Ureter (tissue), 1 donor: ENCODE measurements around the gene ZBTB7C. TPM values are rescaled to one million over a fixed set of nuclear protein-coding genes. Genes with fewer than 3 reads are reported as not detected.
A peak's percentile ranks its signal among the peaks of the same experiment; 100 is the strongest.

Experiments used
- DNase-seq: peaks from one replicate; pipeline ENCODE4 v3.0.0-alpha.2; 2020; ENCODE audit warnings: low spot score
- total RNA-seq: library from RNA; stranded (reverse); gene quantifications from one replicate; pipeline ENCODE4 v1.2.4, GENCODE V29; 2023
- donor health status: DM: yes; HTN: yes; CAD: no.

Gene ZBTB7C
- total RNA-seq, 1 donor from 2014 or later = 72.1 TPM

DNA sequence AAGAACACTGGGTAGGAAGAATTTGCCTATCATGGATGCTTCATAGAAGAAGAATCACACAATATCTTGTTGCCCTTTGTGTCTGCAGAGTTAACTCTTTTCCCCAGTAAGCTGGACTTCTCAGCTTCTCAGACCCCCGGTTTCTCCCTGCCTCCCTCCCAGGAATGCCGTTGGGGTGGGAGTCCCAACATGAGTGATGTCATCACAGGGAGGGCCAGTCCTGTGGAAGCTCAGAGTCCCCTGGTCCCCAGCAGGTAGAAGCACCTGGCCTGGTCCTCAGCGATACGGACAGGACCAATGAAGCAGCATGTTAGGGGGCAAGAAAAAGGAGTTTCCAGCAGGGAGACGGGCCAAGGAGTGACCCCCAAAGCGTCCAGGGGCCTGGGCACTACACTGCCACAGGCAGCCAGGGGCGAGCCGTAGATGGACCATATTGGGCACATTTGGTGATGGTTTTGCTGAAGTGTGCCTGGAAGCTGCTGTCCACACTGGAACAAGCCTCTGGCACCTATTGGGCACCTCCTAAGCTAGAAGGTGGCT, 242.8 kb downstream of the ZBTB7C start:
- no peak for DNase-seq

DNA sequence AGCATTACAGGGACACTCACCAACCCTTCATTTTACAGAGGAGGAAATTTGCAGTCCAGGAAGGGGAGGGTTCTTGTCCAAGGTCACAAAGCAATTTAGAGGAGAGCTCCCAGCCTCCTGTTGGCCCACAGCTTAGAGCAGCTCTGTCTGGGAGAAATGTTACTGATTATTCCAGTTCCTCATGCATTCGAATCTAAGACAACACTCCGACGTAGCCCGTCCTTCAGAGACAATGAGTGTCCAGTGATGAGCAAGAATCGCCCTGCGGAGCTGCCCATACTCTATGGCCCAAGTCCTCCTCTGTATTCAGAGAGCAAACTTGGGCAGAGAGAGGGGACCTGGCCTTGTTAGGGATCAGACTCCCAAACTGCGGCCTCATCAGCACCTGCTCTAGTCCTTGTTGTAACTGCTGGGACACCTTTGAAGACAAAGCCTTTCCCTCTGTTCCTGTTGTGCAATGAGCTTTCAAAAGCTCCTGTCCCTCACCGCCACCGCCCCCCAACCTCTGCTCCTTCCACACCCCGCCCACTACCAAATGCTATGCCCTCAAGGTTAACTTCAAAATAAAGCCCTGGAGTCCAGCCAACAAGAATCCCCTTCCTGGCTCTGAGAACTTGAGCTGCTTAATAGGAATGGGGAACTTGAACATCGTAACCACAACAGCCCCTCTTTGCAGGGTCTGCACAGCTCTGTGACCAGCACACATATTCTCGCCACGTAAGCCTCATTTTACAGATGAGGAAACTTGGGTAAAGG, 243.9 kb downstream of the ZBTB7C start:
- DNase-seq = no peak

DNA sequence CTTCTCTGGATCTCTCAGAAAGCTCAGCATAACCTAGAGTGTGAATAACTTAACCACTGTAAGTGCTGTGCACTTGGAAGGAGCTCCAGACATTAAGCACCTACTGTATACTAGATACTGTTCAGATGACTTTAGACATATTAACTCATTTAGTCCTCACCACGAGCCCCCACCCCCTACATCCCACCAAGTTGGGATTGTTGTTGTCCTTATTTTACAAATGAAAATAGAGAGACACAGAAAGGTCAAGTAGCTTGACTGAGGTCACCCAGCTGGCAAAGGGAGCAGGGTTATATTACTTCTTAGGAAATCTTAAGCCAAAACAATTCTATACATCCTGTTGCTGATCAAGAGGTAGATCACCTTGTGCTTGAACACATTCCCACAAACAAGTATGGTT, 244.5 kb downstream of the ZBTB7C start:
- DNase-seq = no peak

DNA sequence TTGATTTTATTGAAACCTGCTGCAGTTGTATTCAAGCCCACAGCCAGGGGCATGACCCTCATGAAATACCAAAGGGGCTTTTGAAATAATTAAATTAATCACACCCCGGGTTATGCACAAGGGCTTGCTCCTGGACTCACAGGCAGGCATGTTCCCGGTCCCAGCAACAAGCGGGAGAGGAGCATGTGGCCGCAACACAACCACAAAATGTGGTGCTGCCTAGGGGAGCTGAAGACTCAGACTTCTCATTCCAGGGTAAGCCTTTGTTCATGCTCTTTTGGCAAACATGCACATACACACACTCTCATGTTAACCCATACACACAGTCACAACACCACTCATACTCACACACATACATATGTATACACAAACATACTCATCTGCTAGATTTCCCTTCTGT, 245.1 kb downstream of the ZBTB7C start:
- no peak for DNase-seq

DNA sequence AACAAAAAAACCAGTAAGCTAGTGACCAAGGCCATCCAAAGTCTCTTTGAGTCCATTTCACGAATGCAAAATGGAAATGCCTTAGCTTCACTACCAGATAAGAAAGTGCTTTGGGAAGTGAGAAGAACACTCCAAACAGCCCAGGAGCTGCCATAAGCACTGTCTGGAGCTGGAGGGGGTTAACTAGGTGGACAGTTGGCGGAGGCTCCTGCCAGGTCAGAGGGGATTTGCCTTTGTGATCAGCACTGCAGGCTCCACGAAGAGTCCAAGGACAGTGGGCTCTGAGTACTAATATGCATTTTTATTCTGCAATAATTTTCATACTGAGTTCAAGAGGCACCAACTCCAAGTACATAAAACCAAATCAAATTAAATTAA, 245.5 kb downstream of the ZBTB7C start:
- DNase-seq = no peak

DNA sequence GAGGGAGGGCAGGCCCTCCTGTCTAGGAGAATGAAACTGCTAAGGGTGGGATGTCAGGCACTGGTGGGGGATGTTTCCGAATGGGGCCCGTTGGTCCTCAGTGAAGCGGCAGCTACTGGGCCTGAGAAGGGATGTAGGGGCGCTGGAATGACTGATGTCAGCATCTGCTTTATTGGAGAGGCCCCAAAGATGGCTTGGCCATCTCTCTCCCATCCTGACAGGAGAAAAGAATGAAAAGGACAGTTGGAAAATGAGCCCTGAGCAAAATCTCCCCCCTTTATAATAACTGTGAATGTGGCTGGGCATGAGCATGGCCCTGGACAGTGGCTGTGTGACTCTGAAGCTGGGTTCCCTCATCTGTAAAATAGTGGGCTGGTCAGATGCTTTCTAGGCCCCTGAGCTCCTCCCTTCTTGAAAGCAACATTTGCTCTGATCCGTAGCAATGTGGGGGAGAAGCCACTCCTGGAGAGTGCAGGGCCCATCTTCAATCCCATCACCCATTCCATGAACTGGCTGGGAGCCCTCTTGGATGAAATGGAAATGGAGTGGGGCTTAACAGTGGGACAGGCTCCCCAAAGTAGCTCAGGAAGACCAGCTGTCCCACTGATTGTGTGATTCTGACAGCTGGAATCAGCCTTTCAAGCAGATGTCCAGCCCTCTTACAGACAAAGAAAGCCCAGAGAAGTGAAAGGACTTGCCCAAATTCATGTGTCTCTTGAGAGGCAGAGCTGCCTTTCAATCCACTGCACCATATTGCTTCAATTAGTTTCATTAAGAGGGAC, 246.0 kb downstream of the ZBTB7C start:
- no peak for DNase-seq

DNA sequence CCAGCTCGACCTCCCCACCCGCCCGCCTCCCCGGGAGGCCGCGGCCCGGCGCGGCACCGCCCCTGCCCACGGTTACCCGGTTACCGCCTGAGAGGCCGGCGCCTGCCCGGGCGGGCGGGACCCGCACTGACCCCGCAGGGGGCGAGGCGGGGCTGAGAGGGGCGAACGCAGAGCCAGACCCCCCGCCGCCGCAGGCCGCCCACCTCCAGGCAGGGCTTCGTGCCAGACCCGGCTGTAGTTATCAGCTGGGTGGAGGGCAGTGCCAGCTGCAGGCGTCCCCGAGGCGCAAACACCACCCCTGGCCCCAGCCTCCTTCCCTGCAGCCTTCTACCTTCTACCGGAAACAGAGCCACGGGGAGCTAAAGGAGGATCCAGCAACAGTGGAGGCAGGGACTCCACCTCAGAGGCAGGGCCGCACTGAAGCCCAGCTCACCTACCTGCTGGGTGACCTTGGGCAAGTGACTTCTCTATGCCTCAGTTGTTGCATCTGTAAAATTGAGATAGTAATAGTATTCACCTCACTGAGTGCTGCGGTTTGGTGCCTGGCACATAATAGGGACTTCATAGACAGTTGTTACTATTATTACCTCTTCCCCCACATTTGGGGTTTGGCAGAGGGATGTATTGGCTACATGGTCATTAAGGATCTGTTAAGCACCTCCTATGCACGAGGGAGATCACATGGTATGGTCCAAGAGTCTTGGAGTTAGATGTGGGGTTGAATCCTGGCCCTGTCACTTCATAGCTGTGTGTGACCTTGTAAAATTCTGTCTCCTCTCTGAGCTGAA, 247.1 kb downstream of the ZBTB7C start:
- peak; percentile 55 for DNase-seq

DNA sequence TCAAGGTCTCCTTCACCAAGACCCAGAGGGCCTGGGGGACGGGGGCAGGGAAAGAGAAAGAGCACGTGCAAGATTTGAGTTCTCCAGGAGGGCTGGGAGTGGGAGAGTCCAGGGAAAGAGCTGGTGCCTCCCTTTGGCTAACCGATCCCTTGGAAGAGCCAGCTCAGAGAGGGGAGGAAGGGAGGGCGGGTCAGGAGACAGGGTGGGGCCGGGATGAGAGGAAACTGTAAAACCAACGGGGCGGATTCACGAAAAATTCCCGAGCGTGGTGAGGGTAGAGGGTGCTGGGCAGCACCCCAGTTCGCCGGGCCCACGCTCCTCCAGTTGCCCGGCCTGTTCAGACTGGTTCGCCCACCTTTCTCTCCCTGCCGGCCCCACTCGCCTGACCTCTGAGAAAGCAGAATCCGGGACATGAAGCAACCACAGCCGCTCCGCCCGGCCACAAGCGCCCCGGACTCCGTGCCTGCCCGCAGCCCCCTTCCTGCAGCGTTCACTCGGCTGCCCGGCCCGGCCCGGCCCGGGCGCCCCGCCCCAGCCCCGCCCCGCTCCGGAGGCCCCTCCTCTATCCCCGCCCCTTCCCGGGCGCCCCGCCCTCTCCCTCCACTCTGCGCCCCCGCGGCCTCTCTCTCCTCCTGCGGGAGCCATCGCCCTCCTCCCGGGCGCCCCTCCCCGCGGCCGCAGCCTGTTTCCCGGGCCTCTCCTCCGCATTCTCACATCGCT, 247.8 kb downstream of the ZBTB7C start:
- DNase-seq = peak; percentile 92

DNA sequence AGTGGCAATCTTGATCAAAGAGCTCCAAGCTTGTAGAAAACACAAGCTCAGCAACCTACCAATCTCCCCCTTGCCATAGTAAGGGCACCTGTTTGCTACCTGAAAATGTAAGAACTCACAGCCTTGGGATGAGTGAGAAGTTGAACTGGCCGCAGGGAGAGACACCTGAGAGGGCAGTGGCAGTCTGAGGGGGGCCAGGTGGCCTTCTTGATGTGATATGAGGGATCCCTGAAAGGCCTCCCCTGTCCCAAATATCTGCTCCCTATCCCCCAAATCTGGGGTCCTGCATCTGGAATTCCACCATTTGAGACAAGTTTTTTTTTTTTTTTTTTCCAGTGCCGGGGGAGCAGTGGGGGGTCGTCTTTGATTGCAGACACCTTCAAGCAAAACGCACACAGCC, 248.6 kb downstream of the ZBTB7C start:
- DNase-seq = no peak

DNA sequence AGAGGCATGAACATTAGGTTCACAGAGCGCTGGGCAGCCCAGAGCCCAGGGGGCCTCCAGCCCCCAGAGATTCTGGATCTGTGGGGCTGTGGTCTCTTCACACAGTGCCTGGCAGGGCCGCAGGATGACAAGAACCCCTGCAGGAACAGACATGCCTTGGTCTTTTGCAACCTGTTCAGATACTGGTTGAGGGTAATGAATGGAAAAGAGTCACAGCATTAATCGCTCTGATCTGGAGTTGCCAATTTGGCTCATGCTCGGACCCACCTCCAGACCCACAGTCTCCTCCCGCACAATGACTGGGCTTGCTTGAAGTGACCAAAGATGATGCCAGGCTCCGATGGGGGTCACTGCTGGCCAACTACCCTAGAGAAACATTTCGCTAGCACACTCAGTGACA, 249.4 kb downstream of the ZBTB7C start:
- DNase-seq = no peak

DNA sequence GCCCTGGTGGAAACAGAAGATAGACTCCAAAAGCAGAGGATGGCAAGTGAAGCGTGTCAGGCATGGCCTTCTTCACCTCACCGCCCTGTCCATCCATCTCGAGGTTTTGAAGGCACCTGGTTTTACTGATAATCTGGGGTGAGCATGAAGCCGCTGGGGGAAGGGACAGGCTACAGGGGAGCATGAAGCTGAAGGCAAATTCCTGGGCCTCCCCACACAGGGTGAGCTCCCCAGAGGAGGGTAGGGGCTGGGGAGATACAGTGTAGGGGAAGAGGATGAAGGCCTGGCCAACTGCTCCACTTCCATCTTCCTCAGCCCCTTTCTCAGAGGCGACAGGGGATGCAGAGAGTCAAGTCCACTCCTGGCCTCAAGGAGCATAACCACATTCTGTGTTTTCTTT, 250.5 kb downstream of the ZBTB7C start:
- no peak for DNase-seq

DNA sequence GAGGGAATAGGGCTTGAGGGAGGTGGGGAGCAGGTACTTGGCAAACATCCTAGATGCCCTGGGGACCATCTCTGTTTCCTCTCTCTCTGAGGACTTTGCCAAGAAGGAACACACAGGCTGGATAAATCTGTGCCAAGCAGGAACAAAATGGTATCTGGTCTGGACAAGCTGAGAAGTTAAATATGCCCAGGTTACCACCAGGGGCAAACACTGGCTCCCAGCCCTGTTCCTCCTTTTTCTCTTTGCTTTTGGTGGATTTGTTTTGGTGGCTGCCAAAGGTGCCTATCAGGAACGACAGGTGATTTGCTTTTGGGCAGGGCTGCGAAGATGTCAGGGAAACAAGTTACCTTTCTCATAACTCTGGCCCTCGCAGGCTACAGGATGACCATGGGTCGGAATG, 251.2 kb downstream of the ZBTB7C start:
- no peak for DNase-seq

DNA sequence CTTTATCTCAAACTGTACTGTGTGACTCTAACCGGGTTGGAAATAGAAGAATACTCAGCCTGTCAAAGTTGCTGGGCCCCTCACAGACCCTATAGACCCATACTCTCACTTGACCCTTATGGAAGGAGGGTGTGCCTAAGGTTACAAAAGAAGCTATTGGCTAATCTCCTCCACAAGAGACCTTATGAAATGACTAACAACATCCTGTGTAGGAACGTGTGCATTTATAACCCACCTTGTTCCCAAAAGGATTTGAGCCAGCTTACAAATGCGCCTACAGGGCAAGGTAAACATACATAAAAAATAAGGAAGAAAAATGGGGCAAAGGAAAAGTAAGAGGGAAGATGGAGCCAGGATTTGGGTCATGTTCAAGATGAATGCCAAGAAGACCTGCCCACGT, 253.3 kb downstream of the ZBTB7C start:
- DNase-seq = no peak

DNA sequence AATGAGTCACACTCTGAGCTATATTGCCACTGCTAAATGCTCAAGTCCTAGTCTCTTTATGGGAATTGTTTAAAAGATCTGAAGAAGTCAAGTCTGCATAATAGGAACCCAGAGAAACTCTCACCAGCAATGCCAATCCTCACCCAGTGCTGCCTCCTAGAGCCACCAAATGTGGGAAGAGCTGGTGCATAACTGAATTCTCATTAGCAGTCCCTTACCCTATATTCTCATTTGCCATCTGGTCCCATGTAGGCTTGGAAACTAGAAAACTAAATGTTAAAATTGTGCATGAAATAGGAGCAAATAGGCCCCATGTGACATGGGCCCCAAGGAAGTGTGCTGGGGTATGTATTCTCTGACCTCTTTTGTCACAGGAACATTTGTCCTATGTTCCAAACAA, 254.4 kb downstream of the ZBTB7C start:
- DNase-seq = no peak

DNA sequence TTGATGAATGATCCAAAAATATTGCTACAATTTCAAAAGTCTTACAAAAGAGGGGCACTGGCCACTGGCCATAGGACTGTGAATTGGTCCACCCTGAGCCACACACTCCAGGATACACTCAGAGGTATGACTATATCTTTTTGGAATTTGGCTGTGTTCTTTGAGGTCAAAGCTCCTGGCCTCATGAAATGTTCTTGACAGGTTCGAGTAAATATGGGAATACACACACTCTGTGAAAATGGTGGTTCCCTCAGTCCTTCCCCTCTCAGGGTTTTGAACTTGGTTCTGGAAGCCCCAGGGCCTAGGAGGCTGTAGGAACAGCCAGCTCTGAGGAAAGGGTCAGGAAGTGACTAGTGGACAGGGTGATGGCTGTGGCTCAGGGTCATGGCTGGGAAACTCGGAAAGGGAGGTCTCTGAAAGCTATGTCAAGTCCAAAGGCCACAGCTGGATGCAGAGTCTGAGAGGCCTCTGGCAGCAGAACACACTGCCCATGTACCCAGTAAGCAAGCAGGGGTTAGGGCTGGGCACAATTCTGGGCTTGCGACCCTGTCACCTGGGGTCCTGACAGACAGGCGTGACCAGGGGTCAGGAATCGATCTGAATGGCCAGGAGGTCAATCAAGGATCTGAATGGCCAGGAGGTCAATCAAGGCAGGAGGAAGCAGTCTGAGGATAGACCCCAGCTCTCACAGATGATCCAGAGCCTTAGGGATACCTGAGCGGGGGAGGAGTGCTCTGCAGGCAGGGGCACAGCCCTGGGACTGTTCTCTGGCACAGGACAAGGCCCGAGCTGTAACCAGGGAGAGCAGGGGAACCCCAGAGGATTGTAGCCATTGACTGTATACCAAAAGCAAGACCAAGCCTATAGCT, 255.3 kb downstream of the ZBTB7C start:
- DNase-seq = no peak

DNA sequence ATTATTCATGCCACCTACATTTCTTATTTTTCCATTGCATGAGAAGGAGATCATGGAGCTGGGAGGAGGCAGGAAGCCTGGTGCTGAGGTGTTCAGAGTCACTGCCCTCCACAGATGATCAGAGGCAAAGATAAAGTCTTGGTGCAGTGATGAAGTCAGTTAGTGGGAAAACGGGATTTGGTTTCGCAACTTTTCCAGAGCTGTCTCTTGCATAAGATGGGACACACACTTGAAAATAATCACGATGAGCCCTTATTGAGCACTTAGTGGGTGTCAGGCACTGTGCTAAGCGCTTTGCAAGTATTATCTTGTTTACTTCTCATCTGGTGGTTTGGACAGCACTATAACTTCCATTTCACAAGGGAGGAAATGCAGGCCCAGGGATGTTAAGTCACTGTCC, 256.6 kb downstream of the ZBTB7C start:
- no peak for DNase-seq

DNA sequence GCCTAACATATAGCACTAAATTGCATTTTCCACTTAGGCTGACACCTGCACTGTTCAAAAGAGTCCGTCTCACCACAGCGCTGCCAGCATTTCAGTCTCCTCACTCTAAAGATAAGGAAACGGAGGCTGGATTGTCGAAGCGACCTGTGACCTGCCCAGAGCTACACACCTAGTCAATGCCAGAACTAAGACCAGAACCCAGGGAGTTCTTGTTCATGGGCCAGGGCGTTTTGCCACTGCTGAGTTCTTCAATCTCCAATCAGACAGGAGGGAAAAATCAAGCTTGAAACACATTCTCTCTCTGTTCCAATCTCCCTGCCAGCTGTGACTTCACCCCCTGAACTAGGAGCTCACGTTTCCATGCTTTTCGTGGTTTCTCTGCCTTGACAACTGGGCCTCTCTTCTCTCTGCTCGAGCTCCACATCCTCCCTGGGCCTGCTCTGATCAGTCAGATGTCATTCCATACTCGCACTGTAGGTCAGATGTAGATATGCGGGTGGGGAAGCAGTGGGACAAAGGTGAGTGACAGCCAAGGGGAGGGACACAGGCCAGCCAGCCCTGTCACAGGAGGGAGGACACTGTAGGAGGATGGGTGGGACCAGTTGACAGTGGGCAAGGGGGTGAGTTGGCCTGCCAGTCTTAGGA, 257.6 kb downstream of the ZBTB7C start:
- DNase-seq = no peak

DNA sequence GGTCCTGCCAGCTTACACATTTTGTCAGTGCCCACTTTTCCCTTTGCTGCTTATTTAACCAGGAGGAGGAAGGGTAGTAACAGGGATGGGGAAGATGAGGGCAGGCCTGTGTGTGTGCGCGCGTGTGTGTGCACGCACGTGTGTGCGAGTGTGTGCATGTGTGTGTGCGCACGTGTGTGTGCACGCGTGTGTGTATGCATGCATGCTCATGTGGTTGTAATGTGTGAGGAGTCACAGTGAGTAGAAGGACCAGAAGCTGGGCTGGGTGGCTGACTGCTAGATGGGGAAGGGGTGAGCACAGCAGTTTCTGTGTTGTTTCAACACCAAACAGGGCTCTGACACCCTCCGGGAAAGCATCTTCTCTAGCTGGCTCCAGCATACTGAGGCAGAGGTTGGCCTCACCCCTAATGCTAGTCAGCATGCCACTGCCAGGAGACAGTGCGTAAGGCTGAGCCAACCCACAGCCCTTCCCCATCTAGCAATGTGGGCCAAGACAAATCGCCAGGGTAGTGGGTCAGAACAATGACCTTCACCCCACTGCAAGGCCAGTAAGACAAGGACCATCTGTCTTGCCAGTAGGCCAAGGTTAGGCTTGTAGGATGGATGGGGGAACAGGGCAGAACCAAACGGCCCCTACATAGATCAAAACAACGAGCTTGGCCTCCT, 260.0 kb downstream of the ZBTB7C start:
- DNase-seq = no peak

DNA sequence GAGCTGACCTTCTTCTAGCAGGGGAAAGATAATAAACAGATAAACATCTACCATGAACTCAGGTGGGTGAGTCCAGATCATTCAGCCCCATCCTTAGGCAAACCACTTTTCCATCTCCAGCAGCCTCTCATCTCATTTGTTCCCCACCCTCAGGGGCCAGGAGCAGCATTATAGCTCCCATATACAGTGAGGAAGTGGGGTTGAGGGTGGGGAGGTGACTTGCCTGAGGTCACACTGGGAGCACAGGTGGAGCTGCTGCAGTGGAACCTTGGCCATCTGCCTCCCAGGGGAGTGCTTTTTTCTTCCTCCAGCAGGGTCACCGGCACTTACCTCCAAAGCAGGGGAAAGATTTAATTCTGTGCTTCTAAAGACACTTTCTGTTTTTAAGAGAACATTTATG, 266.2 kb downstream of the ZBTB7C start:
- no peak for DNase-seq

DNA sequence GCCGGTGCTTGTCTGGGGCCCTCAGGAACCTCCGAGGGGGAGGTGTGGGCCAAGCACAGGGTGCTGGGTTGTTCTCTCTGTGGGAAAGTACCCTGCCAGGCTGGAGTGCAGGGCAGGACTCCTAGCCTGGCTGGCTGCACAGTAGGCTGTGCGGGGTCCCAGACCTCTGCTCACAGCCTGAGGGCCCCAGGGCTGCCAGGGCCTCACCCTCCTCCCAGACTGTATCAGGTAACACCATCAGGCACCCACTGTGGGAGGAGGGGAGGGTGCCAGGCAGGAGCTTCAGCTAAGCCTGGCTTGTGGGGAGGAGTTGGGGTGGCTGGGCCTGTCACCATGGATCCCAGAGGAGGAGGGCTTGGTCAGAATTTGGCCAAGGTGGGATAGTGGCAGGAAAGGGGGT, 266.8 kb downstream of the ZBTB7C start:
- no peak for DNase-seq
